Spleen (tissue), 11 donors: ENCODE measurements around the gene SSPN. TPM values are rescaled to one million over a fixed set of nuclear protein-coding genes. Genes with fewer than 3 reads are reported as not detected.

Source experiments
- DNase-seq: peaks from one replicate; pipeline ENCODE4 v3.0.0-alpha.2; 2020
- H3K27ac ChIP-seq, 8 donors: fragments of 200-600 bp; sonication (generic) in 7 of 8; 1 replicate in 4 of 8; 2 replicates in 4 of 8; pipeline versions ENCODE4 v1.5.0 to v1.8.0; 2016 to 2021; ENCODE audit warnings: inconsistent platforms in 4 of 8, mild to moderate bottlenecking in 4 of 8, moderate library complexity in 1 of 8
- H3K27me3 ChIP-seq, 7 donors: fragments of 200-600 bp; sonication (generic) in 6 of 7; replicated peaks in 1 of 7; 1 replicate in 4 of 7; 2 replicates in 3 of 7; pipeline versions ENCODE4 v1.5.0 to v1.8.0; 2016 to 2021; ENCODE audit warnings: inconsistent platforms in 3 of 7, mild to moderate bottlenecking in 1 of 7
- H3K36me3 ChIP-seq, 6 donors: fragments of 200-600 bp; sonication (generic) in 5 of 6; 1 replicate in 4 of 6; 2 replicates in 2 of 6; pipeline versions ENCODE4 v1.5.0 to v1.8.0; 2016 to 2021; ENCODE audit warnings: inconsistent platforms in 2 of 6
- H3K4me1 ChIP-seq, 6 donors: fragments of 200-600 bp; sonication (generic) in 5 of 6; 1 replicate in 3 of 6; 2 replicates in 3 of 6; pipeline versions ENCODE4 v1.5.0 to v1.8.0; 2016 to 2021; ENCODE audit warnings: inconsistent platforms in 3 of 6
- H3K4me3 ChIP-seq, 8 donors: fragments of 200-600 bp; sonication (generic) in 7 of 8; 1 replicate in 4 of 8; 2 replicates in 4 of 8; pipeline versions ENCODE4 v1.5.0 to v1.8.0; 2016 to 2021; ENCODE audit warnings: inconsistent platforms in 4 of 8, mild to moderate bottlenecking in 4 of 8, moderate library complexity in 2 of 8
- H3K9me3 ChIP-seq, 8 donors: fragments of 200-600 bp; sonication (generic) in 7 of 8; 1 replicate in 4 of 8; 2 replicates in 4 of 8; pipeline versions ENCODE4 v1.5.0 to v1.8.0; 2016 to 2021; ENCODE audit warnings: inconsistent platforms in 4 of 8
- CTCF ChIP-seq, 11 experiments: fragments of 200-600 bp in 7 of 11; fragments of 450-650 bp in 4 of 11; sonication (generic) in 4 of 11; IDR thresholded peaks in 8 of 11; conservative IDR thresholded peaks in 3 of 11; 1 replicate in 7 of 11; 2 replicates in 4 of 11; pipeline versions ENCODE4 v1.4.0 to v1.8.0; 2016 to 2021; ENCODE audit warnings: antibody characterized with exemption in 11 of 11, inconsistent platforms in 4 of 11, mild to moderate bottlenecking in 1 of 11
- POLR2A ChIP-seq, 3 donors: fragments of 450-650 bp; IDR thresholded peaks; one replicate each; pipeline ENCODE4 v1.5.1; 2017; ENCODE audit warnings: antibody characterized with exemption in 3 of 3, mild to moderate bottlenecking in 1 of 3
- POLR2AphosphoS5 ChIP-seq, 3 donors: sonication (generic); formaldehyde crosslinking; IDR thresholded peaks; one replicate each; pipeline ENCODE4 v1.5.1; 2017; ENCODE audit warnings: antibody characterized with exemption in 3 of 3
- WGBS, 5 donors: extraction: QIAGEN DNeasy Blood & Tissue Kit in 3 of 5; methylation state at CpG; one replicate each; pipeline versions ENCODE4 v1.1.5 to v1.1.7; 2013 to 2018; 5-methylcytosine and 5-hydroxymethylcytosine counted together
- intact Hi-C: fragments of 100-400 bp; cut with DNase I; formaldehyde crosslinking; loops from one replicate; pipeline ENCODE4 v1.15.0; 2023; ENCODE audit warnings: low total_unique reads
- polyA plus RNA-seq, 3 donors: library from polyadenylated mRNA; stranded (reverse); fragments of 200-250 nt; gene quantifications; one replicate each; pipeline ENCODE4 v1.2.1, GENCODE V29; 2013
- total RNA-seq, 7 donors: library from RNA; depleted of rRNA in 3 of 7; stranded (reverse); fragments of >200 nt in 3 of 7; fragmentation: NEBNext Ultra II Directional in 4 of 7; extraction: Animal tissue kit (Norgen Biotek cat#: 25700) in 4 of 7; gene quantifications; one replicate each; pipeline versions ENCODE4 v1.1.0 to v1.2.1, GENCODE V29; 2016 to 2021
- donor health status: healthy with polysubstance abuse.
- donor health status: DM: no; HTN: no; CAD: no; lungs with moderate emphysema.
- donor health status: DM: no; HTN: no; CAD: no.
- donor health status: Bipolar disorder and iron deficiency.
- donor health status: healthy.
- donor health status: DM: no; HTN: no; CAD: no.
- donor health status: DM: yes; HTN: yes; CAD: no.

SSPN gene
- total and polyA plus RNA-seq, 10 donors, result 2.7 to 46.6 (median 10.6) TPM

DNA sequence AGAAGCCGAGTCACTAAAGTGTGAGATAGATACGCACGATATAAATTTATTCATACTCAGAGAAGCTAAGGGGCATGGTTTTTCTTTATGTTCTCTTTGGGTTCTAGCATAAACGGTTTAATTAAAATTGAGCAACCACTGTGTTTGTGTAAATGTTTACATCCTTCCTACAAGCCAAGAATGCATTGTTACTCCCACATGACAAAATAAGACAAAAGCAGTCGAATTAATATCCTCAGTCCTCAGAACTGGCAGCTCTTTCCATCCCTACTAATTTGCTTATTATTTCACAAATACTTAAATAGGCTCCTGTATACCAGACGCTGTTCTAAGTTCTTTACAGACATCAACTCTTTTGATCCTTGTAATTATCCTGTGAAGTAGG, 32.0 kb downstream of the SSPN start:
- H3K27ac ChIP-seq, result no peak overlapping the region
- DNase-seq, result no peak
- H3K36me3 ChIP-seq, result no peaks in the 10 kb centered on the region
- no peaks in the 10 kb centered on the region for H3K9me3 ChIP-seq
- peaks cover 0 to 25% (median 20%) of the 10 kb centered on the region in 7 donors for H3K27me3 ChIP-seq
- TF ChIP-seq POLR2A (IDR thresholded peaks at IDR 0.05), result no peak
- no peak for TF ChIP-seq POLR2AphosphoS5 (IDR thresholded peaks at IDR 0.05)
- no peak for TF ChIP-seq CTCF (IDR thresholded peaks at IDR 0.05 in 8 of 11, conservative IDR thresholded peaks at IDR 0.05 in 3 of 11)
- WGBS, 5 donors, result 53 to 79% (median 60%) methylated on average over 6 of the region's 6 CpGs
- peaks cover 0 to 14% (median 11%) of the 10 kb centered on the region in 6 donors for H3K4me1 ChIP-seq
- H3K4me3 ChIP-seq, result peak overlapping the region in 2 of 8 donors; percentile 47 to 63
- intact Hi-C loops, result no loop called here

GRCh38 chr12:26229910-26230309, 34.5 kb downstream of the SSPN start:
- TF ChIP-seq CTCF (IDR thresholded peaks at IDR 0.05 in 8 of 11, conservative IDR thresholded peaks at IDR 0.05 in 3 of 11), result no peak
- TF ChIP-seq POLR2A (IDR thresholded peaks at IDR 0.05), result no peak
- no peak for TF ChIP-seq POLR2AphosphoS5 (IDR thresholded peaks at IDR 0.05)
- H3K36me3 ChIP-seq, result no peaks in the 10 kb centered on the region
- no peak overlapping the region for H3K27ac ChIP-seq
- DNase-seq, result no peak
- 84 to 99% (median 93%) methylated on average over 4 of the region's 4 CpGs for WGBS, 5 donors
- peaks cover 0 to 14% (median 11%) of the 10 kb centered on the region in 6 donors for H3K4me1 ChIP-seq
- intact Hi-C loops, result no loop called here
- no peaks in the 10 kb centered on the region for H3K9me3 ChIP-seq
- H3K4me3 ChIP-seq, result no peak overlapping the region
- H3K27me3 ChIP-seq, result peaks cover 0 to 25% (median 20%) of the 10 kb centered on the region in 7 donors

DNA sequence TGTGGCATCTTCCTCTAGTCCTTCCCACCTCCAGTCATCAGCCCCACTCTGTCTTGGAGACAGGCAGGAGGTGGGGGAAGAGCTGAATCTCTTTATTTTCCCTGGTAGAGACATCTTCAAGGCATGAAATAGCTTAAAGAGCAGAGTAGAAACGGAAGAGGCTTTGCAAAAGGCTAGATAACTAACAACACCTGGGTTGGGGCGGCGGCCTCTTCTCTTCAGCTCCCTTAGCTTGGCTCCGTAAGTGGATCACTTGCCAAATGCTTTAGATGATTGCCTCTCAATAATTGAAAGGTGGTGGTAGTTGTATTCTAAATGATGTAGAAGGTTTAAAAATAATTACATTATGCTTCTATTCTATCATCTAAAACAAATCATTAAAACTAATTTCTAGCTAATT, 36.1 kb downstream of the SSPN start:
- no peaks in the 10 kb centered on the region for H3K9me3 ChIP-seq
- intact Hi-C loops, result no loop called here
- WGBS, 5 donors, result 72 to 93% (median 78%) methylated on average over 4 of the region's 4 CpGs
- no peak for TF ChIP-seq CTCF (IDR thresholded peaks at IDR 0.05 in 8 of 11, conservative IDR thresholded peaks at IDR 0.05 in 3 of 11)
- no peak for TF ChIP-seq POLR2AphosphoS5 (IDR thresholded peaks at IDR 0.05)
- no peak for TF ChIP-seq POLR2A (IDR thresholded peaks at IDR 0.05)
- H3K4me1 ChIP-seq, result peaks cover 0 to 10% (median 7%) of the 10 kb centered on the region in 6 donors
- no peak for DNase-seq
- H3K27ac ChIP-seq, result no peak overlapping the region
- peaks cover 0 to 18% (median 14%) of the 10 kb centered on the region in 7 donors for H3K27me3 ChIP-seq
- no peaks in the 10 kb centered on the region for H3K36me3 ChIP-seq
- no peak overlapping the region for H3K4me3 ChIP-seq

GRCh38 chr12:26231921-26232320, 36.5 kb downstream of the SSPN start:
- peaks cover 0 to 13% (median 9%) of the 10 kb centered on the region in 7 donors for H3K27me3 ChIP-seq
- intact Hi-C loops, result no loop called here
- H3K27ac ChIP-seq, result no peak overlapping the region
- TF ChIP-seq POLR2A (IDR thresholded peaks at IDR 0.05), result no peak
- no peak for TF ChIP-seq POLR2AphosphoS5 (IDR thresholded peaks at IDR 0.05)
- TF ChIP-seq CTCF (IDR thresholded peaks at IDR 0.05 in 8 of 11, conservative IDR thresholded peaks at IDR 0.05 in 3 of 11), result no peak
- H3K9me3 ChIP-seq, result no peaks in the 10 kb centered on the region
- DNase-seq, result no peak
- peaks cover 0 to 6% (median 4%) of the 10 kb centered on the region in 6 donors for H3K4me1 ChIP-seq
- 83 to 92% (median 85%) methylated on average over 3 of the region's 3 CpGs for WGBS, 5 donors
- no peak overlapping the region for H3K4me3 ChIP-seq
- no peaks in the 10 kb centered on the region for H3K36me3 ChIP-seq
